H1 (cell line): ENCODE measurements around the gene GCFC2. TPM values are rescaled to one million over a fixed set of nuclear protein-coding genes. Genes with fewer than 3 reads are reported as not detected.

Experiments
- RAD21 ChIP-seq, 2 experiments: IDR thresholded peaks in 1 of 2; conservative IDR thresholded peaks in 1 of 2; 2 replicates each; pipeline ENCODE4 v1.6.1; 2011; ENCODE audit warnings: low read depth in 2 of 2, low read length in 2 of 2, improper control_type of control experiment in 1 of 2, inconsistent platforms in 1 of 2, mild to moderate bottlenecking in 1 of 2, moderate library complexity in 1 of 2
- TCF12 ChIP-seq: IDR thresholded peaks from 2 replicates; pipeline ENCODE4 v1.6.1; 2011; ENCODE audit warnings: low read depth, mild to moderate bottlenecking, low read length
- polyA plus RNA-seq, 7 experiments: library from polyadenylated mRNA; depleted of rRNA in 3 of 7; stranded (reverse) in 5 of 7; unstranded in 2 of 7; fragments of >200 nt in 5 of 7; fragments of 200-250 nt in 2 of 7; gene quantifications; 1 replicate in 5 of 7; 2 replicates in 1 of 7; 4 replicates in 1 of 7; pipeline versions ENCODE4 v1.2.1 to v1.2.3, GENCODE V29; 2011 to 2013; ENCODE audit warnings: missing spikeins in 2 of 7, mixed read lengths in 2 of 7
- total RNA-seq: library from RNA; stranded (reverse); fragmentation: NEBNext Ultra II Directional; extraction: Animal tissue kit (Norgen Biotek cat#: 25700); gene quantifications from 2 replicates; pipeline ENCODE4 v1.2.1, GENCODE V29; 2021

Gene GCFC2
- total and polyA plus RNA-seq, 2 of the 8 experiments (the other 6 are each of a cell fraction or from before 2014, with no cell fraction given), result 5.6 to 19.1 TPM

DNA sequence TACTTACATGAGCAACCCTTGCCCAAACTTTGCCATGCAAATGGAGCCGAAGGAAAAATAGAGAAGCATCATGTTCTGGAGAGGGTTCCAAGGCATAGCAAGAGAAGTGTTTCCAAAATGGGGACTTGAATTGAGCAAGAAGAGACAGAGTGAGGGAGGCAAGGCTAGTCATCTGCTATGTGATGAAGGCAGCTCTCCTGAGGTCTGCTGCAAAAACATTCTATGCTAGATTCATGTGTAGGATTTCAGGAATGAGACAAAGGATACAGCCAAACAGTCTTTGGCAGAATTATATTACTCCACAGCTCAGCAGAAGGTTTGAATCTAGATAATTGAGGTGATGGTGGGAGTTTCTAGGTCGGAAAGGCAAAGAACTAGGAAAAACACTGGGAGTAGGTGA lies 88.2 kb downstream of the GCFC2 start (continued):
- TF ChIP-seq TCF12 (no peak), RAD21 (IDR thresholded peaks at IDR 0.05 in 1 of 2, conservative IDR thresholded peaks at IDR 0.05 in 1 of 2; ENCODE audit: low read depth in 2 of 2, low read length in 2 of 2) (no peak)
